K562 (cell line): ENCODE results near the gene OPRL1. TPM values are rescaled to one million over a fixed set of nuclear protein-coding genes. Genes with fewer than 3 reads are reported as not detected.
A peak's percentile ranks its signal among the peaks of the same experiment; 100 is the strongest.

ENCODE experiments used
- ADNP ChIP-seq: fragments of 200-800 bp; sonication (Bioruptor generic); IDR thresholded peaks from 2 replicates; pipeline ENCODE4 v1.6.1; 2016; ENCODE audit warnings: missing genetic modification characterization, missing compliant biosample characterization
- COPS2 ChIP-seq: fragments of 450-650 bp; conservative IDR thresholded peaks from 2 replicates; pipeline ENCODE4 v1.6.1; 2016; ENCODE audit warnings: mild to moderate bottlenecking, moderate library complexity
- DDX20 ChIP-seq: fragments of 450-650 bp; IDR thresholded peaks from 2 replicates; pipeline ENCODE4 v1.6.1; 2016; ENCODE audit warnings: missing genetic modification characterization, low read depth, mild to moderate bottlenecking, missing compliant biosample characterization, moderate library complexity
- ELF4 ChIP-seq: fragments of 450-650 bp; formaldehyde crosslinking; IDR thresholded peaks from 2 replicates; pipeline ENCODE4 v1.4.0; 2022; ENCODE audit warnings: missing genetic modification characterization
- FOXJ2 ChIP-seq: fragments of 200-800 bp; sonication (Bioruptor generic); IDR thresholded peaks from 2 replicates; pipeline ENCODE4 v1.6.1; 2016; ENCODE audit warnings: missing genetic modification characterization, missing compliant biosample characterization
- HIVEP1 ChIP-seq: fragments of 250-450 bp; sonication (Bioruptor Pico); IDR thresholded peaks from 2 replicates; pipeline ENCODE4 v1.4.0; 2020; ENCODE audit warnings: mild to moderate bottlenecking
- HMG20B ChIP-seq: fragments of 250-450 bp; sonication (Bioruptor Pico); IDR thresholded peaks from 2 replicates; pipeline ENCODE4 v1.5.0; 2021; ENCODE audit warnings: mild to moderate bottlenecking
- KHSRP ChIP-seq: fragments of 450-650 bp; IDR thresholded peaks from 2 replicates; pipeline ENCODE4 v1.6.1; 2017
- KLF1 ChIP-seq: fragments of 450-650 bp; IDR thresholded peaks from 2 replicates; pipeline ENCODE4 v1.6.1; 2016; ENCODE audit warnings: missing genetic modification characterization, missing compliant biosample characterization
- MAZ ChIP-seq, 2 experiments: fragments of 450-650 bp in 1 of 2; sonication (generic) in 1 of 2; formaldehyde crosslinking; IDR thresholded peaks in 1 of 2; conservative IDR thresholded peaks in 1 of 2; 2 replicates each; pipeline versions ENCODE4 v1.4.0 to v1.5.0; 2020; ENCODE audit warnings: mild to moderate bottlenecking in 1 of 2, missing genetic modification reagents in 1 of 2
- MLX ChIP-seq, 2 experiments: fragments of 450-650 bp in 1 of 2; sonication (generic) in 1 of 2; formaldehyde crosslinking; conservative IDR thresholded peaks; 2 replicates each; pipeline versions ENCODE4 v1.4.0 to v1.8.1; 2020 to 2022; ENCODE audit warnings: mild to moderate bottlenecking in 1 of 2, missing genetic modification reagents in 1 of 2
- MYBL2 ChIP-seq, 2 experiments: fragments of 450-650 bp in 1 of 2; sonication (generic) in 1 of 2; formaldehyde crosslinking in 1 of 2; IDR thresholded peaks; 2 replicates each; pipeline versions ENCODE4 v1.6.1 to v1.8.1; 2017 to 2022; ENCODE audit warnings: borderline replicate concordance in 1 of 2, inconsistent platforms in 1 of 2, low read depth in 1 of 2, mild to moderate bottlenecking in 1 of 2, missing genetic modification reagents in 1 of 2, moderate library complexity in 1 of 2
- MYNN ChIP-seq, 2 experiments: sonication (generic); formaldehyde crosslinking in 1 of 2; IDR thresholded peaks; 2 replicates each; pipeline versions ENCODE4 v1.5.0 to v1.6.1; 2016 to 2020; ENCODE audit warnings: antibody characterized with exemption in 1 of 2, missing genetic modification reagents in 1 of 2
- PHF8 ChIP-seq: fragments of 200-600 bp; sonication (generic); IDR thresholded peaks from 2 replicates; pipeline ENCODE4 v1.6.1; 2012; ENCODE audit warnings: mixed run types, mild to moderate bottlenecking, inconsistent platforms, low read length, moderate library complexity, borderline replicate concordance
- POLR2B ChIP-seq: fragments of 450-650 bp; IDR thresholded peaks from 2 replicates; pipeline ENCODE4 v1.6.1; 2018; ENCODE audit warnings: low read depth; ENCODE audit not compliant: partially characterized antibody
- PTBP1 ChIP-seq: fragments of 200-400 bp; formaldehyde crosslinking; IDR thresholded peaks from 2 replicates; pipeline ENCODE4 v1.6.1; 2017; ENCODE audit warnings: low read depth, low read length
- PYGO2 ChIP-seq: fragments of 450-650 bp; IDR thresholded peaks from 2 replicates; pipeline ENCODE4 v1.6.1; 2016; ENCODE audit warnings: mild to moderate bottlenecking, missing genetic modification characterization, moderate library complexity, missing compliant biosample characterization
- SMARCA4 ChIP-seq: fragments of 450-650 bp; IDR thresholded peaks from 2 replicates; pipeline ENCODE4 v1.6.1; 2016
- SMARCC2 ChIP-seq: fragments of 450-650 bp; IDR thresholded peaks from 2 replicates; pipeline ENCODE4 v1.6.1; 2017; ENCODE audit warnings: antibody characterized with exemption, moderate library complexity, mild to moderate bottlenecking, low read depth
- SMARCE1 ChIP-seq: fragments of 450-650 bp; IDR thresholded peaks from 2 replicates; pipeline ENCODE4 v1.7.1; 2016; ENCODE audit warnings: mild to moderate bottlenecking
- STAT5A ChIP-seq: IDR thresholded peaks from 2 replicates; pipeline ENCODE4 v1.6.1; 2012; ENCODE audit warnings: low read length, inconsistent platforms, borderline replicate concordance
- TAF1 ChIP-seq: IDR thresholded peaks from 2 replicates; pipeline ENCODE4 v1.6.1; 2011; ENCODE audit warnings: mild to moderate bottlenecking, low read length, moderate library complexity; ENCODE audit not compliant: insufficient read depth, control insufficient read depth, severe bottlenecking; ENCODE audit errors: extremely low read depth
- TARDBP ChIP-seq: fragments of 450-650 bp; IDR thresholded peaks from 2 replicates; pipeline ENCODE4 v1.6.1; 2016
- YBX1 ChIP-seq: fragments of 450-650 bp; IDR thresholded peaks from 2 replicates; pipeline ENCODE4 v1.7.1; 2016; ENCODE audit warnings: mild to moderate bottlenecking
- ZFP91 ChIP-seq: sonication (generic); formaldehyde crosslinking; IDR thresholded peaks from 2 replicates; pipeline ENCODE4 v1.8.0; 2022; ENCODE audit warnings: mild to moderate bottlenecking, missing genetic modification reagents
- ZNF165 ChIP-seq: fragments of 250-450 bp; sonication (Bioruptor Pico); IDR thresholded peaks from 2 replicates; pipeline ENCODE4 v1.4.0; 2020; ENCODE audit warnings: borderline replicate concordance
- ZNF232 ChIP-seq: sonication (generic); formaldehyde crosslinking; IDR thresholded peaks from 2 replicates; pipeline ENCODE4 v1.8.0; 2022; ENCODE audit warnings: mild to moderate bottlenecking, missing genetic modification reagents
- ZNF77 ChIP-seq: fragments of 250-450 bp; sonication (Bioruptor Pico); IDR thresholded peaks from 2 replicates; pipeline ENCODE4 v1.5.0; 2020
- polyA plus RNA-seq, 8 experiments: library from polyadenylated mRNA; depleted of rRNA in 4 of 8; stranded (reverse) in 5 of 8; unstranded in 3 of 8; fragments of >200 nt; fragmentation: Nextera tagmentation in 2 of 8; fragmentation: Illumina TruSeq in 1 of 8; extraction: Ambion mirVana in 2 of 8; extraction: Trizol in 1 of 8; gene quantifications; 2 replicates each; pipeline versions ENCODE4 v1.2.1 to v1.2.3, GENCODE V29; 2011 to 2014; ENCODE audit warnings: inconsistent platforms in 1 of 8, missing spikeins in 1 of 8
- total RNA-seq, 7 experiments: library from RNA; depleted of rRNA in 6 of 7; stranded (reverse); fragments of >200 nt in 6 of 7; fragmentation: Illumina TruSeq in 2 of 7; extraction: Trizol in 2 of 7; gene quantifications; 2 replicates each; pipeline versions ENCODE4 v1.2.1 to v1.2.3, GENCODE V29; 2011 to 2021; ENCODE audit warnings: low replicate concordance in 1 of 7

OPRL1 gene
- total and polyA plus RNA-seq, 9 of the 15 experiments (the other 6 are each of a cell fraction or from before 2014, with no cell fraction given): 0.06 to 0.33 (median 0.11) TPM; not detected in 2

- TF ChIP-seq ZNF232 (CRISPR knock-in tag): no peak
- peak; percentile 81 to 92 for TF ChIP-seq MAZ (CRISPR knock-in tag; conservative IDR thresholded peaks at IDR 0.05 in 1 of 2, IDR thresholded peaks at IDR 0.05 in 1 of 2)
- 0 out of 2 replicates have a peak, but pooled peaks have one; percentile 22 for TF ChIP-seq MYNN (IDR thresholded peaks at IDR 0.05)
- TF ChIP-seq MYNN (CRISPR knock-in tag; IDR thresholded peaks at IDR 0.05): no peak
- 0 out of 4 replicates have a peak, but pooled peaks of 1 of the 2 experiments have one; percentile 46 for TF ChIP-seq MLX (CRISPR knock-in tag; conservative IDR thresholded peaks at IDR 0.05)
- no peak for TF ChIP-seq TARDBP
- no peak for TF ChIP-seq YBX1
- TF ChIP-seq COPS2: no peak
- TF ChIP-seq ZNF77 (CRISPR knock-in tag): no peak
- 0 out of 2 replicates have a peak, but pooled peaks have one; percentile 28 for TF ChIP-seq ZNF165 (CRISPR knock-in tag)
- no peak for TF ChIP-seq SMARCE1
- TF ChIP-seq ADNP: no peak
- peak; percentile 57; the same call in 1 of the 2 replicates for TF ChIP-seq FOXJ2 (tag)
- no peak for TF ChIP-seq PTBP1
- no peak for TF ChIP-seq MYBL2 (IDR thresholded peaks at IDR 0.05; ENCODE audit: low read depth)
- TF ChIP-seq MYBL2 (CRISPR knock-in tag; IDR thresholded peaks at IDR 0.05; ENCODE audit: borderline replicate concordance): no peak
- no peak for TF ChIP-seq HIVEP1
- TF ChIP-seq KLF1 (tag): peak; percentile 64; the same call in 1 of the 2 replicates
- no peak for TF ChIP-seq PYGO2 (tag)
- no peak for TF ChIP-seq STAT5A
- TF ChIP-seq POLR2B: peak; percentile 84
- no peak for TF ChIP-seq HMG20B (CRISPR knock-in tag)
- TF ChIP-seq SMARCC2: no peak
- TF ChIP-seq SMARCA4: no peak
- no peak for TF ChIP-seq KHSRP
- no peak for TF ChIP-seq DDX20 (tag)
- peak; percentile 56; the same call in 1 of the 2 replicates for TF ChIP-seq ELF4 (CRISPR knock-in tag)
- TF ChIP-seq TAF1: peak; percentile 69
- peak; percentile 93 for TF ChIP-seq PHF8
- TF ChIP-seq ZFP91 (CRISPR knock-in tag): 0 out of 2 replicates have a peak, but pooled peaks have one; percentile 69
Observed at GRCh38 chr20:64062596-64063388, 17.1 kb upstream of the OPRL1 start, which contains the start of gene TCEA2 (continued).
